Measurements from ENCODE around the gene JADE3.

- TF ChIP-seq SUZ12 (IDR thresholded peaks at IDR 0.05; ENCODE audit: extremely low read depth, insufficient read depth, insufficient read length) (no peak), ZNF274 (IDR thresholded peaks at IDR 0.05; ENCODE audit: low read depth, low read length) (no peak), YY1 (IDR thresholded peaks at IDR 0.05; ENCODE audit: insufficient read depth, insufficient read length) (no peak)
These were observed 10.4 kb downstream of the JADE3 start for GRCh38 chrX:46922611-46923010.
